Mesothelial cell of epicardium (in vitro differentiated cells): ENCODE results near the gene ZNF33A. TPM values are rescaled to one million over a fixed set of nuclear protein-coding genes. Genes with fewer than 3 reads are reported as not detected.
"Not testable (repeated sequence)": the region's sequence is repeated elsewhere in the genome, so short reads cannot be mapped to it uniquely, and the experiment has no call there.

Experiments used
- DNase-seq, 2 experiments: peaks; one replicate each; pipeline ENCODE4 v3.0.0; 2021; ENCODE audit warnings: low spot score in 2 of 2; ENCODE audit not compliant: unreplicated experiment in 2 of 2
- H3K27ac Mint-ChIP-seq: 2 replicates; pipeline ENCODE4 v1.8.0; 2021; ENCODE audit warnings: mixed read lengths
- H3K27me3 Mint-ChIP-seq: 2 replicates; pipeline ENCODE4 v1.8.0; 2021; ENCODE audit warnings: low read depth, mixed read lengths
- H3K36me3 Mint-ChIP-seq: 2 replicates; pipeline ENCODE4 v1.8.0; 2021; ENCODE audit warnings: mixed read lengths
- H3K4me1 Mint-ChIP-seq: 2 replicates; pipeline ENCODE4 v1.8.0; 2021; ENCODE audit warnings: mixed read lengths
- H3K4me3 Mint-ChIP-seq: 2 replicates; pipeline ENCODE4 v1.8.0; 2021; ENCODE audit warnings: mild to moderate bottlenecking, moderate library complexity, mixed read lengths
- H3K9me3 Mint-ChIP-seq: 2 replicates; pipeline ENCODE4 v1.8.0; 2021; ENCODE audit warnings: mixed read lengths
- CTCF ChIP-seq: fragments of 200-600 bp; sonication (generic); IDR thresholded peaks from one replicate; pipeline ENCODE4 v1.5.0; 2021; ENCODE audit warnings: antibody characterized with exemption; ENCODE audit not compliant: unreplicated experiment
- total RNA-seq: library from RNA; stranded (reverse); gene quantifications from 3 replicates; pipeline ENCODE4 v1.2.1, GENCODE V29; 2021

The ZNF33A gene
- total RNA-seq, 1 donor from 2014 or later, result 37.5 TPM

- TF ChIP-seq CTCF, result peak; percentile 35
- Mint-ChIP-seq H3K4me3 (peak overlapping the region; percentile 92), H3K4me1 (peaks cover 16% of the 10 kb centered on the region), H3K27me3 (no peaks in the 10 kb centered on the region), H3K36me3 (peaks cover 24% of the 10 kb centered on the region), H3K9me3 (peaks cover 20% of the 10 kb centered on the region), H3K27ac (peak overlapping the region; percentile 91)
- DNase-seq, result no peak
Observed at GRCh38 chr10:37976880-37977203, 33.6 kb upstream of the ZNF33A start.

GRCh38 chr10:37991655-37992054, 18.8 kb upstream of the ZNF33A start:
- no peak for DNase-seq
- H3K9me3 Mint-ChIP-seq, result peaks cover 26% of the 10 kb centered on the region
- no peaks in the 10 kb centered on the region for H3K36me3 Mint-ChIP-seq

GRCh38 chr10:37992083-37992482, 18.4 kb upstream of the ZNF33A start:
- no peak overlapping the region for H3K27ac Mint-ChIP-seq
- peaks cover 23% of the 10 kb centered on the region for H3K9me3 Mint-ChIP-seq
- H3K4me3 Mint-ChIP-seq, result no peak overlapping the region
- H3K4me1 Mint-ChIP-seq, result no peaks in the 10 kb centered on the region
- no peak for DNase-seq
- no peaks in the 10 kb centered on the region for H3K27me3 Mint-ChIP-seq
- no peak for TF ChIP-seq CTCF
- H3K36me3 Mint-ChIP-seq, result no peaks in the 10 kb centered on the region

More at GRCh38 chr10:37991655-37992054, 18.8 kb upstream of the ZNF33A start:
- Mint-ChIP-seq H3K4me3 (no peak overlapping the region), H3K4me1 (no peaks in the 10 kb centered on the region), H3K27me3 (no peaks in the 10 kb centered on the region), H3K27ac (no peak overlapping the region)
- TF ChIP-seq CTCF, result no peak

- H3K4me1 Mint-ChIP-seq, DNase-seq, H3K4me3 Mint-ChIP-seq, H3K27me3 Mint-ChIP-seq, H3K36me3 Mint-ChIP-seq, H3K27ac Mint-ChIP-seq: not testable (repeated sequence)
- H3K9me3 Mint-ChIP-seq, result peaks cover 12% of the 10 kb centered on the region
Observed at GRCh38 chr10:37998920-37999319, 11.6 kb upstream of the ZNF33A start.

GRCh38 chr10:38000474-38000873, 10.0 kb upstream of the ZNF33A start:
- H3K9me3 Mint-ChIP-seq, result peaks cover 11% of the 10 kb centered on the region
- H3K27me3 Mint-ChIP-seq, result not testable (repeated sequence)

GRCh38 chr10:38003026-38003425, 7.4 kb upstream of the ZNF33A start:
- Mint-ChIP-seq H3K27me3 (no peaks in the 10 kb centered on the region), H3K27ac (no peak overlapping the region), H3K9me3 (peaks cover 11% of the 10 kb centered on the region), H3K4me3 (no peak overlapping the region), H3K4me1 (no peaks in the 10 kb centered on the region), H3K36me3 (no peaks in the 10 kb centered on the region)
- DNase-seq, result no peak
- no peak for TF ChIP-seq CTCF

More at GRCh38 chr10:38000474-38000873, 10.0 kb upstream of the ZNF33A start:
- H3K4me1 Mint-ChIP-seq, DNase-seq, H3K4me3 Mint-ChIP-seq, H3K27ac Mint-ChIP-seq, H3K36me3 Mint-ChIP-seq: not testable (repeated sequence)

GRCh38 chr10:38003588-38003987, 6.9 kb upstream of the ZNF33A start:
- no peak overlapping the region for H3K4me3 Mint-ChIP-seq

More at GRCh38 chr10:38003588-38003987, 6.9 kb upstream of the ZNF33A start:
- Mint-ChIP-seq H3K4me1 (no peaks in the 10 kb centered on the region), H3K9me3 (peaks cover 11% of the 10 kb centered on the region), H3K27me3 (no peaks in the 10 kb centered on the region), H3K27ac (no peak overlapping the region), H3K36me3 (no peaks in the 10 kb centered on the region)
- no peak for DNase-seq
- no peak for TF ChIP-seq CTCF
